ENCODE data around the gene UVSSA.
"Not testable (repeated sequence)": the region's sequence is repeated elsewhere in the genome, so short reads cannot be mapped to it uniquely, and the experiment has no call there.

Gene UVSSA

GRCh38 chr4:1371176-1372165, 24.5 kb downstream of the UVSSA start:
- no peak overlapping the region for H3K4me3 ChIP-seq (replicated peaks; ENCODE audit: low read depth, low read length)
- DNase-seq (ENCODE audit: low read depth), result no peak
- TF ChIP-seq CTCF (IDR thresholded peaks at IDR 0.05; ENCODE audit: low read length, missing control alignments), result no peak

- DNase-seq (ENCODE audit: low read depth); H3K4me3 ChIP-seq (replicated peaks; ENCODE audit: low read depth, low read length): not testable (repeated sequence)
These were observed 25.6 kb downstream of the UVSSA start for GRCh38 chr4:1372576-1372975.

- no peak for DNase-seq (ENCODE audit: low read depth)
- H3K4me3 ChIP-seq (replicated peaks; ENCODE audit: low read depth, low read length), result no peak overlapping the region
- no peak for TF ChIP-seq CTCF (IDR thresholded peaks at IDR 0.05; ENCODE audit: low read length, missing control alignments)
These were observed 27.1 kb downstream of the UVSSA start for GRCh38 chr4:1373892-1374705.

GRCh38 chr4:1374706-1375045, 27.7 kb downstream of the UVSSA start:
- DNase-seq (ENCODE audit: low read depth), result no peak
- no peak overlapping the region for H3K4me3 ChIP-seq (replicated peaks; ENCODE audit: low read depth, low read length)
- TF ChIP-seq CTCF (IDR thresholded peaks at IDR 0.05; ENCODE audit: low read length, missing control alignments), result no peak

- no peak overlapping the region for H3K4me3 ChIP-seq (replicated peaks; ENCODE audit: low read depth, low read length)
- no peak for DNase-seq (ENCODE audit: low read depth)
- no peak for TF ChIP-seq CTCF (IDR thresholded peaks at IDR 0.05; ENCODE audit: low read length, missing control alignments)
These were observed 28.2 kb downstream of the UVSSA start for GRCh38 chr4:1375051-1375721.

- no peak for DNase-seq (ENCODE audit: low read depth)
- no peak for TF ChIP-seq CTCF (IDR thresholded peaks at IDR 0.05; ENCODE audit: low read length, missing control alignments)
- no peak overlapping the region for H3K4me3 ChIP-seq (replicated peaks; ENCODE audit: low read depth, low read length)
These were observed 28.8 kb downstream of the UVSSA start for GRCh38 chr4:1375761-1376322.
